Measurements from ENCODE around the gene CCL18. TPM values are rescaled to one million over a fixed set of nuclear protein-coding genes. Genes with fewer than 3 reads are reported as not detected.

CCL18 gene
- total and polyA plus RNA-seq, 9 of the 15 experiments (the other 6 are each of a cell fraction or from before 2014, with no cell fraction given), result not detected

- H3K79me2 ChIP-seq (ENCODE audit: control insufficient read depth, insufficient read depth, low read length), result no peaks in the 10 kb centered on the region
- peaks cover 0 to 11% of the 10 kb centered on the region in 2 experiments; a peak in 4 of 5 replicates for H3K27me3 ChIP-seq (ENCODE audit: control insufficient read depth in 2 of 2, insufficient read depth in 2 of 2, low read length in 2 of 2)
- intact Hi-C loops (cut with micrococcal nuclease) (no loop called here), in situ Hi-C loops (cut with MboI) (no loop called here)
- H3K4me2 ChIP-seq (ENCODE audit: insufficient read depth, low read length), result no peak overlapping the region
- TF ChIP-seq SFPQ (IDR thresholded peaks at IDR 0.05; ENCODE audit: low read depth, low read length) (no peak), ZNF668 (CRISPR knock-in tag; IDR thresholded peaks at IDR 0.05) (no peak), ZFPM2 (CRISPR knock-in tag; IDR thresholded peaks at IDR 0.05) (no peak)
- DNase-seq (ENCODE audit: extremely low read depth in 1 of 4, low spot score in 3 of 4) (no peak), FAIRE-seq (no peak), ATAC-seq (no peak)
- no peaks in the 10 kb centered on the region; a peak in 1 of 5 replicates for H3K4me1 ChIP-seq (replicated peaks in 1 of 2; ENCODE audit: control insufficient read depth in 2 of 2, insufficient read depth in 2 of 2, low read length in 2 of 2)
- H3K9me3 ChIP-seq (replicated peaks; ENCODE audit: control insufficient read depth, insufficient read depth, low read depth, low read length), result no peaks in the 10 kb centered on the region
- BruUV-seq (replicated peaks), result no TSS peak
- H3K4me3 ChIP-seq, result no peak overlapping the region
- H2AFZ ChIP-seq (ENCODE audit: low read depth, low read length), result no peak overlapping the region
- H3K9me1 ChIP-seq (ENCODE audit: control insufficient read depth, insufficient read depth, low read length), result no peaks in the 10 kb centered on the region
- ChIA-PET CTCF (ENCODE audit: low intra/inter-chr PET ratio) (no interaction called here), POLR2A (interaction anchor here (0.7 to 1.6 kb wide), 2 partner anchors 24 to 114 kb away, joined by 3 to 4 read pairs; no protein-coding TSS in a partner anchor)
- H3K36me3 ChIP-seq (ENCODE audit: control insufficient read depth, insufficient read depth, low read length), result no peaks in the 10 kb centered on the region
- H3K27ac ChIP-seq (ENCODE audit: extremely low read depth, low read depth, low read length), result no peak overlapping the region
- H4K20me1 ChIP-seq (replicated peaks; ENCODE audit: control insufficient read depth, insufficient read depth, low read length), result no peaks in the 10 kb centered on the region
- no peak overlapping the region for H3K9ac ChIP-seq (ENCODE audit: insufficient read depth in 1 of 2, low read depth in 2 of 2, low read length in 2 of 2)
These were observed 5.1 kb downstream of the CCL18 start for GRCh38 chr17:36069136-36069535.

- ChIA-PET CTCF (ENCODE audit: low intra/inter-chr PET ratio) (no interaction called here), POLR2A (no interaction called here)
- intact Hi-C loops (cut with micrococcal nuclease) (loop anchor here (5.0 to 10.0 kb wide), 2 partner anchors 103 to 226 kb away; no protein-coding TSS in a partner anchor), in situ Hi-C loops (cut with MboI) (no loop called here)
- 0% methylated on average over 3 of the region's 3 CpGs for WGBS (ENCODE audit: insufficient coverage, low coverage, missing lambda C conversion rate)
- Histone ChIP-seq H3K9me3 (replicated peaks; ENCODE audit: control insufficient read depth, insufficient read depth, low read depth, low read length) (no peaks in the 10 kb centered on the region), H3K4me3 (no peak overlapping the region), H3K4me1 (replicated peaks in 1 of 2; ENCODE audit: control insufficient read depth in 2 of 2, insufficient read depth in 2 of 2, low read length in 2 of 2) (no peaks in the 10 kb centered on the region; a peak in 1 of 5 replicates), H3K27me3 (ENCODE audit: control insufficient read depth in 2 of 2, insufficient read depth in 2 of 2, low read length in 2 of 2) (peaks cover 2 to 9% of the 10 kb centered on the region in 2 experiments; a peak in 4 of 5 replicates), H3K9ac (ENCODE audit: insufficient read depth in 1 of 2, low read depth in 2 of 2, low read length in 2 of 2) (no peak overlapping the region), H4K20me1 (replicated peaks; ENCODE audit: control insufficient read depth, insufficient read depth, low read length) (no peaks in the 10 kb centered on the region), H3K4me2 (ENCODE audit: insufficient read depth, low read length) (no peak overlapping the region), H3K79me2 (ENCODE audit: control insufficient read depth, insufficient read depth, low read length) (no peaks in the 10 kb centered on the region), H3K9me1 (ENCODE audit: control insufficient read depth, insufficient read depth, low read length) (no peaks in the 10 kb centered on the region), H3K27ac (ENCODE audit: extremely low read depth, low read depth, low read length) (no peak overlapping the region), H3K36me3 (ENCODE audit: control insufficient read depth, insufficient read depth, low read length) (no peaks in the 10 kb centered on the region), H2AFZ (ENCODE audit: low read depth, low read length) (no peak overlapping the region)
- ATAC-seq, result no peak
- no peak for FAIRE-seq
- no peak for DNase-seq (ENCODE audit: extremely low read depth in 1 of 4, low spot score in 3 of 4)
- BruUV-seq (replicated peaks), result no TSS peak
- no peak for TF ChIP-seq ZNF398 (CRISPR knock-in tag; IDR thresholded peaks at IDR 0.05)
- TF ChIP-seq ZSCAN32 (CRISPR knock-in tag; IDR thresholded peaks at IDR 0.05), result no peak
- TF ChIP-seq NFE2 (IDR thresholded peaks at IDR 0.05; ENCODE audit: low read depth), result no peak
- TF ChIP-seq CCAR2 (IDR thresholded peaks at IDR 0.05; ENCODE audit: low read depth, low read length), result no peak
- no peak for TF ChIP-seq KAT2B (IDR thresholded peaks at IDR 0.05; ENCODE audit: low read depth, low read length)
- no peak for TF ChIP-seq NFATC3 (IDR thresholded peaks at IDR 0.05)
- TF ChIP-seq MITF (IDR thresholded peaks at IDR 0.05), result no peak
- no peak for TF ChIP-seq NCOA6 (IDR thresholded peaks at IDR 0.05)
- no peak for TF ChIP-seq TFAM (CRISPR knock-in tag; conservative IDR thresholded peaks at IDR 0.05)
- no peak for TF ChIP-seq IFI16 (CRISPR knock-in tag; IDR thresholded peaks at IDR 0.05)
These were observed 6.4 kb downstream of the CCL18 start for GRCh38 chr17:36070427-36070826.
